Heart left ventricle (tissue), 13 donors: ENCODE data around the gene MRPL4.

Experiments used
- POLR2A ChIP-seq, 2 donors: fragments of 450-650 bp; IDR thresholded peaks; one replicate each; pipeline ENCODE4 v1.6.1; 2017; ENCODE audit warnings: antibody characterized with exemption in 2 of 2, mild to moderate bottlenecking in 2 of 2, moderate library complexity in 2 of 2
- TF ChIP-seq, protein P1 (sequence below), 12 donors: fragments of 200-600 bp; sonication (generic) in 4 of 12; IDR thresholded peaks; one replicate each; pipeline versions ENCODE4 v1.5.0 to v1.8.0; 2018 to 2022; ENCODE audit warnings: antibody characterized with exemption in 12 of 12, mild to moderate bottlenecking in 5 of 12
- donor health status: ischemic (EF 13 %, LVEDD 7.1; RV severe dilation, severe dysfunction).
- donor health status: DM: no; HTN: yes; CAD: no.
- donor health status: DM: no; HTN: no; CAD: no.
- donor health status: ischemic (EF 25% LVEDD 6.9; RV normal size, moderate dysfunction).
- donor health status: ischemic (EF 25% LVEDD 5.7; RV mildly dilated, moderate dysfunction).
- donor health status: ischemic (EF 35%, LVEDD 5.7; RV mildly dilated, moderate dysfunction).
- donor health status: nonischemic (EF 11% LVEDD 7.7; RV severe dilation, severe dysfunction).
- donor health status: DM: yes; HTN: yes; CAD: no.
- donor health status: PGD.
- donor health status: ischemic (EF 29% LVEDD 5.4; RV normal size, mild dysfunction).
- donor health status: nonischemic (EF 23%, LVEDD 6.1; RV moderate dilation, normal function).

DNA sequence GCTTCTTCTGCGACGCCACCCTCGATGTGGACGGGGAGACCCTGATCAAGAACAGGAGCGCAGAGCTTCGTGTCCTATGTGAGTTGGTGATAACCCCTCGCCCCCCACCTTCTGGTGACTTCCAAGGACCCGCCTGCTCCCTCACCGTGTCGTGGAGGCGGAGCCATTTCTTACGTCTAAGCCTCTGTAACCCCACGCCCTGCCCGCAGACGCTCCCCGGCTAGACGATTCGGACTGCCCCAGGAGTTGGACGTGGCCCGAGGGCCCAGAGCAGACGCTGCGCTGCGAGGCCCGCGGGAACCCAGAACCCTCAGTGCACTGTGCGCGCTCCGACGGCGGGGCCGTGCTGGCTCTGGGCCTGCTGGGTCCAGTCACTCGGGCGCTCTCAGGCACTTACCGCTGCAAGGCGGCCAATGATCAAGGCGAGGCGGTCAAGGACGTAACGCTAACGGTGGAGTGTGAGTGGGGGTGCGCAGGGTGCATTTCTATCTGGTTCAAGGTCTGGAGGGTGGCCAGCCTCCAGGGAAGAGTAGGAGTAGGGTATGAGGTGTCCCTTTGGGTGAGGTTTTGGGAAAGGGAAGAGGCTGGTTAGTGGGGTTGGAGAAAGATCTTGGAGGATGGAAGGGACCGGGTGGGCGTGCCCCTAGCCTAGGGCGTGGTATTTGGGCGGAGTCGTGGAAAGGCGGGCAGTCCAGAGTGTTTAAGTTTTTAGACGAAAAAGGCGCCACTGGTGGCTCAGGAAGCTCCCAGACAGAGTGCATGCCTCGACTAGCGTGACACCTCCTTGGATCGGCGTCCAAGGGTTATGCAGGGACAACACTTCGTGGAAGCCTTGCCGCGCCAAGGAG, 41.0 kb downstream of the MRPL4 start:
- TF ChIP-seq, protein P1, sequence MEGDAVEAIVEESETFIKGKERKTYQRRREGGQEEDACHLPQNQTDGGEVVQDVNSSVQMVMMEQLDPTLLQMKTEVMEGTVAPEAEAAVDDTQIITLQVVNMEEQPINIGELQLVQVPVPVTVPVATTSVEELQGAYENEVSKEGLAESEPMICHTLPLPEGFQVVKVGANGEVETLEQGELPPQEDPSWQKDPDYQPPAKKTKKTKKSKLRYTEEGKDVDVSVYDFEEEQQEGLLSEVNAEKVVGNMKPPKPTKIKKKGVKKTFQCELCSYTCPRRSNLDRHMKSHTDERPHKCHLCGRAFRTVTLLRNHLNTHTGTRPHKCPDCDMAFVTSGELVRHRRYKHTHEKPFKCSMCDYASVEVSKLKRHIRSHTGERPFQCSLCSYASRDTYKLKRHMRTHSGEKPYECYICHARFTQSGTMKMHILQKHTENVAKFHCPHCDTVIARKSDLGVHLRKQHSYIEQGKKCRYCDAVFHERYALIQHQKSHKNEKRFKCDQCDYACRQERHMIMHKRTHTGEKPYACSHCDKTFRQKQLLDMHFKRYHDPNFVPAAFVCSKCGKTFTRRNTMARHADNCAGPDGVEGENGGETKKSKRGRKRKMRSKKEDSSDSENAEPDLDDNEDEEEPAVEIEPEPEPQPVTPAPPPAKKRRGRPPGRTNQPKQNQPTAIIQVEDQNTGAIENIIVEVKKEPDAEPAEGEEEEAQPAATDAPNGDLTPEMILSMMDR (IDR thresholded peaks at IDR 0.05), result no peak
- no peak for TF ChIP-seq POLR2A (IDR thresholded peaks at IDR 0.05)
